ENCODE data around the gene NFATC2. TPM values are rescaled to one million over a fixed set of nuclear protein-coding genes. Genes with fewer than 3 reads are reported as not detected.
A peak's percentile ranks its signal among the peaks of the same experiment; 100 is the strongest.

The NFATC2 gene
- total RNA-seq, 1 donor from 2014 or later: 3.9 TPM

DNA sequence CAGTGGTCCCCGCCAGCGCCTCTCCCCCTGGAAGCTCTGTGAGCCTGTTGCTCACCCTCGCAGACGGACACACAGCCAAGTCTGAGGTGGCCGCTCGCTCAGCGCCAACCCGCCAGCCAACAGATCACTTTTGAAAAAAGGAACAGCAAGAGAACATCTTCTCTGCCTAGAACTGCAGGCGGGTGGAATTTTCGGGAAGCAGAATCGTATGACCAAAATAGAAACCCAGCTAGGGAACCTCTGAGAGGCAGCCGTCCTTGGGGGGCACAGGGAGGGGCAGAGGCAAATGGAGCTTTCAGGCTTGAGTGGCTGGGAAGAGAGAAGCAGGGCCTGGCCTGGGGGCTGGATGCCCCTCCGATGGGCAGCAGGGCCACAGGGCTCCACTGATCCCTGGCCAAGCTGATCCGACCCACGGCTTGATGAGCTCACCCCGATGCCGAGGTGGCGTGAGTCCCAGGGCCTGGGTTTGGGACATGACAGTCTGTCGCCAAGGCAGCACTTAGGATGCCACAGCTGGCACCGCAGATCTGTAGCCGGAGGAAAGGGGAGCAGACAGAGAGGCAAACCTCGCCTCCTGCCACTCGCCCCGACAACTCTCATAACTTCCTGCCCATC, 9.8 kb downstream of the NFATC2 start:
- peaks cover 33% of the 10 kb centered on the region for H3K4me1 Mint-ChIP-seq (ENCODE audit: low read depth, unreplicated experiment)
- no peak overlapping the region for H3K4me3 ChIP-seq (ENCODE audit: insufficient read depth, low read depth, low read length)
- peaks cover 1% of the 10 kb centered on the region for H3K36me3 Mint-ChIP-seq (ENCODE audit: low read depth, unreplicated experiment)
- H3K27ac ChIP-seq (ENCODE audit: low read depth, low read length): peak overlapping the region; percentile 79
- H3K79me2 ChIP-seq (ENCODE audit: insufficient read depth, low read length): peaks cover 4% of the 10 kb centered on the region
- FAIRE-seq (no peak), DNase-seq (ENCODE audit: low read depth) (peak; percentile 54)
- peak overlapping the region; percentile 72 for H3K9ac ChIP-seq (ENCODE audit: low read length)
- no peaks in the 10 kb centered on the region for H3K36me3 ChIP-seq (ENCODE audit: insufficient read depth, low read length)
- H3K4me2 ChIP-seq (ENCODE audit: low read length): peak overlapping the region; percentile 66
- no peaks in the 10 kb centered on the region for H3K9me3 Mint-ChIP-seq (ENCODE audit: unreplicated experiment)
- H3K27me3 Mint-ChIP-seq (ENCODE audit: low read depth, unreplicated experiment): peaks cover 4% of the 10 kb centered on the region
- TF ChIP-seq, protein P1, sequence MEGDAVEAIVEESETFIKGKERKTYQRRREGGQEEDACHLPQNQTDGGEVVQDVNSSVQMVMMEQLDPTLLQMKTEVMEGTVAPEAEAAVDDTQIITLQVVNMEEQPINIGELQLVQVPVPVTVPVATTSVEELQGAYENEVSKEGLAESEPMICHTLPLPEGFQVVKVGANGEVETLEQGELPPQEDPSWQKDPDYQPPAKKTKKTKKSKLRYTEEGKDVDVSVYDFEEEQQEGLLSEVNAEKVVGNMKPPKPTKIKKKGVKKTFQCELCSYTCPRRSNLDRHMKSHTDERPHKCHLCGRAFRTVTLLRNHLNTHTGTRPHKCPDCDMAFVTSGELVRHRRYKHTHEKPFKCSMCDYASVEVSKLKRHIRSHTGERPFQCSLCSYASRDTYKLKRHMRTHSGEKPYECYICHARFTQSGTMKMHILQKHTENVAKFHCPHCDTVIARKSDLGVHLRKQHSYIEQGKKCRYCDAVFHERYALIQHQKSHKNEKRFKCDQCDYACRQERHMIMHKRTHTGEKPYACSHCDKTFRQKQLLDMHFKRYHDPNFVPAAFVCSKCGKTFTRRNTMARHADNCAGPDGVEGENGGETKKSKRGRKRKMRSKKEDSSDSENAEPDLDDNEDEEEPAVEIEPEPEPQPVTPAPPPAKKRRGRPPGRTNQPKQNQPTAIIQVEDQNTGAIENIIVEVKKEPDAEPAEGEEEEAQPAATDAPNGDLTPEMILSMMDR (IDR thresholded peaks at IDR 0.05; ENCODE audit: insufficient read depth, low read depth, low read length): no peak
- TF ChIP-seq EZH2 (IDR thresholded peaks at IDR 0.05; ENCODE audit: insufficient read depth, low read length): no peak
- H3K4me1 ChIP-seq (ENCODE audit: insufficient read depth, low read length): peaks cover 35% of the 10 kb centered on the region
- H3K9me3 ChIP-seq (ENCODE audit: insufficient read depth, low read depth, low read length): no peaks in the 10 kb centered on the region
- no peak overlapping the region for H3K4me3 Mint-ChIP-seq (ENCODE audit: unreplicated experiment)
- H4K20me1 ChIP-seq (ENCODE audit: insufficient read depth, low read length): peaks cover 3% of the 10 kb centered on the region
- no peaks in the 10 kb centered on the region for H3K27me3 ChIP-seq (ENCODE audit: insufficient read depth, low read length)
- H3K27ac Mint-ChIP-seq (ENCODE audit: unreplicated experiment): no peak overlapping the region
- peak overlapping the region; percentile 62 for H2AFZ ChIP-seq (ENCODE audit: low read depth, low read length)

DNA sequence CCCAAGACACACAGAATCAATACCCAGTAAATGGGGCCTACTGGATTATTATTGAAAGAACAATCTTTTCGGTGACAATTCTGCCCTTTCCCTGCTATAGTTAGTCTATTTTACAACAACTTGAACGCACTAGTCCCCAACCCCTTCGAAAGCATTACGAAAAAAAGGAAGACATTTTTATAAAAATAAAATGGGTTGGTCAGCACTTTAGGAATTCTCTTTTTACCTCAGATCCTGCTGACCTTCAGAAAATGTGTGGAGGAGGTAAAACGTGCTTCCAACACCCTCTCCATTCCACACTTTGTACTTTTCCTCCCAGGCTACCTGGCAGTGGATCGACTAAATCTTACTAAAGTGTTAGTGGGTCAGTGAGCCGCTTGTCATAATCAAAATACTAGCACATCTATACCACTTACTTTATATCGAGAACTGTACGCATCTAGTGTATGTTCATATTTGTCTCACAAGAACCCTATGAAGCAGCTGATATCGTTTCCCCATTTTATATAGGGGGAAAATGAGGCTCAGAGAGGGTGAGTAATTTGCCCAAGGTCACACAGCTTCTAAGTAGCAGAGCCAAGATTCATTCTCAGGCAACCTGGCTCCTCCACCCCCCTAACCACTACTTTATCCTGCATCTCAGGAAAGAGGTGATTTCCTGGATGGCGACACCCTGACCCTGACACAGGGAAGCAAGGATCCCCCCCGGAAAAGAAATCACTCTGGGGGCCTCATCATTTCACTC, 10.6 kb downstream of the NFATC2 start:
- Mint-ChIP-seq H3K27me3 (ENCODE audit: low read depth, unreplicated experiment) (peaks cover 4% of the 10 kb centered on the region), H3K27ac (ENCODE audit: unreplicated experiment) (no peak overlapping the region), H3K4me3 (ENCODE audit: unreplicated experiment) (no peak overlapping the region), H3K36me3 (ENCODE audit: low read depth, unreplicated experiment) (peaks cover 1% of the 10 kb centered on the region), H3K9me3 (ENCODE audit: unreplicated experiment) (no peaks in the 10 kb centered on the region), H3K4me1 (ENCODE audit: low read depth, unreplicated experiment) (peaks cover 33% of the 10 kb centered on the region)
- Histone ChIP-seq H3K9ac (ENCODE audit: low read length) (peak overlapping the region; percentile 72), H3K79me2 (ENCODE audit: insufficient read depth, low read length) (peaks cover 6% of the 10 kb centered on the region), H3K9me3 (ENCODE audit: insufficient read depth, low read depth, low read length) (no peaks in the 10 kb centered on the region), H2AFZ (ENCODE audit: low read depth, low read length) (no peak overlapping the region), H3K4me2 (ENCODE audit: low read length) (peak overlapping the region; percentile 66), H3K27ac (ENCODE audit: low read depth, low read length) (peak overlapping the region; percentile 79), H3K36me3 (ENCODE audit: insufficient read depth, low read length) (no peaks in the 10 kb centered on the region), H4K20me1 (ENCODE audit: insufficient read depth, low read length) (peaks cover 8% of the 10 kb centered on the region), H3K4me1 (ENCODE audit: insufficient read depth, low read length) (peaks cover 35% of the 10 kb centered on the region), H3K27me3 (ENCODE audit: insufficient read depth, low read length) (no peaks in the 10 kb centered on the region), H3K4me3 (ENCODE audit: insufficient read depth, low read depth, low read length) (no peak overlapping the region)
- TF ChIP-seq, protein P1 (IDR thresholded peaks at IDR 0.05; ENCODE audit: insufficient read depth, low read depth, low read length): no peak
- TF ChIP-seq EZH2 (IDR thresholded peaks at IDR 0.05; ENCODE audit: insufficient read depth, low read length): no peak
- no peak for FAIRE-seq
- DNase-seq (ENCODE audit: low read depth): no peak

Data from astrocyte (in vitro differentiated cells and primary cell).